Measurements from ENCODE around the gene ALDH3A2.

GRCh38 chr17:19719355-19720209 lies 71.0 kb downstream of the ALDH3A2 start:
- TF ChIP-seq, protein P1, sequence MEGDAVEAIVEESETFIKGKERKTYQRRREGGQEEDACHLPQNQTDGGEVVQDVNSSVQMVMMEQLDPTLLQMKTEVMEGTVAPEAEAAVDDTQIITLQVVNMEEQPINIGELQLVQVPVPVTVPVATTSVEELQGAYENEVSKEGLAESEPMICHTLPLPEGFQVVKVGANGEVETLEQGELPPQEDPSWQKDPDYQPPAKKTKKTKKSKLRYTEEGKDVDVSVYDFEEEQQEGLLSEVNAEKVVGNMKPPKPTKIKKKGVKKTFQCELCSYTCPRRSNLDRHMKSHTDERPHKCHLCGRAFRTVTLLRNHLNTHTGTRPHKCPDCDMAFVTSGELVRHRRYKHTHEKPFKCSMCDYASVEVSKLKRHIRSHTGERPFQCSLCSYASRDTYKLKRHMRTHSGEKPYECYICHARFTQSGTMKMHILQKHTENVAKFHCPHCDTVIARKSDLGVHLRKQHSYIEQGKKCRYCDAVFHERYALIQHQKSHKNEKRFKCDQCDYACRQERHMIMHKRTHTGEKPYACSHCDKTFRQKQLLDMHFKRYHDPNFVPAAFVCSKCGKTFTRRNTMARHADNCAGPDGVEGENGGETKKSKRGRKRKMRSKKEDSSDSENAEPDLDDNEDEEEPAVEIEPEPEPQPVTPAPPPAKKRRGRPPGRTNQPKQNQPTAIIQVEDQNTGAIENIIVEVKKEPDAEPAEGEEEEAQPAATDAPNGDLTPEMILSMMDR (IDR thresholded peaks at IDR 0.05) = no peak
- TF ChIP-seq POLR2A (IDR thresholded peaks at IDR 0.05) = no peak
